Renal pelvis (tissue), 4 donors: ENCODE measurements around the gene RORB. TPM values are rescaled to one million over a fixed set of nuclear protein-coding genes. Genes with fewer than 3 reads are reported as not detected.
"Not testable (repeated sequence)": the region's sequence is repeated elsewhere in the genome, so short reads cannot be mapped to it uniquely, and the experiment has no call there.

Experiments used
- DNase-seq: peaks from one replicate; pipeline ENCODE4 v3.0.0-alpha.2; 2013
- polyA plus RNA-seq, 3 donors: library from polyadenylated mRNA; unstranded; fragments of 120-200 nt; gene quantifications; one replicate each; pipeline ENCODE4 v1.2.1, GENCODE V29; 2013; ENCODE audit not compliant: insufficient read length in 3 of 3

The RORB gene
- polyA plus RNA-seq, 3 donors, result 0.07 to 0.17 (median 0.09) TPM

DNA sequence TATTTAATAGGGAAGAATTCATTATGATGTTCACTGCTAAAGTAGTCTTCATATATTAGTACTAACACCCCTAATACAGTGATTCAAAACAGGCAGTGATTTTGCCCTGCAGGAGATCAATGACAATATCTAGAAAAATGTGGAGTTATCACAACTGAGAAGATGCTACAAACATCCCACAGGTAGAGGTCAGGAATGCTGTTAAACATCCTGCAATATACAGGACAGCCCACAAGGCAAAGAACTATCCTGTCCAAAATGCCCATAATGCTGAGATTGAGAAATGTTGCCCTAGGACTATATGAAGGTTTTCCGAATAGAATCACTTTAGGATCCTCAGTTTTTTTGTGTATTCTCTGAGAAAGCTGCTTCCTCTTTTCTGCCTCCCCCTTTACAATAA, 15.3 kb downstream of the RORB start:
- no peak for DNase-seq

DNA sequence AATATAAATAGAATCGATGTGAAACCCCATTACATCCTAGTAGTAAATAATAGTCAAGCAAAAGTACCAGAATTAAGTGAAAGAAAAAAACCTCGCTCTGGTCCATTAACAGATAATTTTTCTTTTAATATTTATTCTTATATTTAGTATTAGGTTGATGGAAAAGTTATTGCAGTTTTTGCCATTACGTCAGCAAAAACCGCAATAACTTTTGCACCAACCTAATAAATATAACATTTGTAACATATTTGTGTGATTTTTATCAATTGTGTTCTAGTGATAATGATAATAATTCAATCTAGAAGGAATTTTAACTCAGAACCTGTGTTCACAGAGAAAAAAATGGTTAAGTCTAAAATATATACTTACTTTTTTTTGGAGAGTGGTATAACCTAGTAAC, 16.1 kb downstream of the RORB start:
- DNase-seq, result no peak

DNA sequence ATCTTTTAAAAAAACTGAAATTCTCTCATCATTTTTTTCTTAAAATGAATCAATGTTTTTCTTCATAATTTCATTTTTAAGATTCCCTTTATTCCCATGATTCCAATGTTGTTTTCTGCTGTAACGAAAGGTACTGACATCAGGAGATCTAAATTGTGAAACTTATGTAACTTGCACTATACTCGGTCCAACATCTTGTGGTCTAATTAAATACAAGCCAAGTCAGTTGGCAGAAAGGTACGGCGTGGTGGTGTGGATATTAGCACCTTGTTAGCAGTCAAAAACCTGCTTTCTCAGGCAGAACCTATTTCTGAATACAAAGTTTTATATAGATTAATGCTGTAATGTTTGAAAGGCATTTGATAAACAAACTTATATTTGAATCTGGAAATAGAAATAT, 20.1 kb downstream of the RORB start:
- no peak for DNase-seq

DNA sequence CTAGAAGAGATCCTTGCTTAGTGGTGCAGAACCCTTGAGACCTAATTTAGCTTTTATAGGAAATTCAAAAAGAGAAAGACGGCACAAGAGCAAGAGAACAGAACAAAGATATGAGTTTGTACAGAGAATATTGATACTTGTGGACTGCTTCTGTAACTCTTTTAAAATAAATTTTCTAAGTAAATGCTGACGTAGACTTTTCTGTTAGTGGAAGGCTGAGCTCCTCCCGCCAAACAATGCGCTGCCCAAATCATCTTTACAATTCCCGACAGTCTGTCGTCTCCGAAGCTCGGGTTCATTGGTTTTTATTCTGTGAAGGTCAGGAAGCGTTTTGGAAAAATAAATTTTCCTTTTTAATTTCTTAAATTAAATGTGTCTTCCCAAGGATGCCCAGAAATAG, 22.3 kb downstream of the RORB start:
- DNase-seq, result no peak

DNA sequence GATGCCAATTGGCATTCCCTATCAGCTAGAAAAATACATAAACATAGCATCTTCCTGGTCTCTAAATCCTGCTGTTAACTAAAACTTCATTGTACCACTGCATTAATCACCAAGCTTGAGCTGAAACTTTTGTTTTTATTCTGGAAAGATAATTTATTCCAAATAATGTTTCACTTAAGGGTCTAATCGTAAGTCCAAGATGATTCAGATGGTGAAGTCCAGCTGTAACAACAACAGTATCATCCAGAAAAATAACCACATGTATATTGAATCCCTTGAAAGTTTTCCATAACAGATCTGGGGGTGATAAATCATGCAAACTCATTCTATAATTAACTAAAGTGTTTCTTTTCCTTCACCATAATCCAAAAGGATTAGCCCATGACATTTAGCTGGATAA, 23.9 kb downstream of the RORB start:
- no peak for DNase-seq

DNA sequence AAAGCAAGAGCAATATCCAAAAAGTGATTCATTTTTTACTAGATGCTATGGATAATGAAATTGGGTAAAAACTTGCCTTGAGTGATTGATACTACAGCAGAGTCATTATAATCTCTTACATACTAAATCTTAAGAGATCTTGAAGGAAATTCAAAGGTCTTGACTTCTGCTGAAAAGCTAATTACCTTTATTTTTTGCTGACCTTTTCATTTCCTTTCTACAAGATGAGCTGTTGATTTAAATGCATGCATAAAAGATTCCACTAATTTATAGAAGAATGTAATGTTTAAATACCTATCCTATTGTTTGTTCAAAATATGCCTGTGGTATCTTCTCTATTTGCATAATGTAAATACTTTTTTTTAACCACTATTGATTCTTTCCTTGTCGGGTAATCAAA, 27.2 kb downstream of the RORB start:
- no peak for DNase-seq

DNA sequence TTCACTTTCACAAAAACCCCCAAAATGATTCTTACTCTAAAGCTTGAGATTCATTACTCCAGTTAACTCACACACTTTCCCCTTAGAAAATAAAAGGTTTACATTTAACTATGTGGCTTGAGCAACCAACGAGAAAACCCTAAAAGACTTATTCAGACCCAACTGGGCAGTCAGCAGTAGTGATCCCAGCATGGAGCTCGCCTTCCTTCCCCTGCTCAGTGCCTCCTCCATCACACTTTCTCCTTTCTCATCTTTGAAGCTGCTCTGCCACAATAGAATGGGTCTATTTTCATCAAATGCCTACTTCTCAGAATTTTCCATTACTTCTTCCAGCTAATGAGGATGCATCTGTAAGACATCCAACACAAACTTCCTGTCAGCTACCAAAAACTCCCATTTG, 29.1 kb downstream of the RORB start:
- no peak for DNase-seq

DNA sequence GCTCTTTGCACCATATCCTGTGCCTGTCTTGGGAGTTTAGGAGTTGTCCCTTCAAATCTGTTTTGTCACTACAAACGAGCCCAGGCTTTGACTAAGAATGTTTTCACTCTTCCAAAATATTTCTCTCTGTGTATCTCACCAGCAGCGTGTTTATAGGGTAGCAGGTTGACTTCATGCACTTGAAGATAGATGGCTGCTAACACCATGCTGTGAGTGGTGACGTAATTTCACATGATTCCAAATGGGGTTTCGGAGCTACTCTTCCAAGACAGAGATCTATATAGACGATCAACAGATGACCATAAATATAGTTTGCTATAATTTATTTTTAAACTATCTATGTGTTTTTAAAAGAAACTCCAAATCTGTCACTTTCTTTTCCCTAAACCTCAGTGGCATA, 30.6 kb downstream of the RORB start:
- no peak for DNase-seq

DNA sequence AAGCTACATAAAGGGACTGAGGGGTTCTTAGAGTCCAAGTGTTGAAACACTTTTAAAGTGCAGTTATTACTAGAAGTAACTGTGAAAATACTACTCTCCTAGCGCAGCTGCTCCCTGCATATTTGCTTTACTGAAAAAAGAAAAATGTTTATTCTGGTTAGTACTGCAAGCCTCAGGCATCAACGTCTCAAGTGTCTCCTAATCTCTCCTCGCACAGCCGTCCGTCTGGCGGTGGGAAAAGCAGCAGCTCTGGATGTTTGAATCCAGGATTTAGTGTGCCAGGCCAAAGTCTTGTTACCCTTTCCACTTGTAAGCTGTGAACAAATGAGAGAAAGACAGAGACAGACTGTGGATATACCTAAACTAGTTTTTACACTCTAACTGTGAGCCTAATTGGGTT, 31.1 kb downstream of the RORB start:
- no peak for DNase-seq

DNA sequence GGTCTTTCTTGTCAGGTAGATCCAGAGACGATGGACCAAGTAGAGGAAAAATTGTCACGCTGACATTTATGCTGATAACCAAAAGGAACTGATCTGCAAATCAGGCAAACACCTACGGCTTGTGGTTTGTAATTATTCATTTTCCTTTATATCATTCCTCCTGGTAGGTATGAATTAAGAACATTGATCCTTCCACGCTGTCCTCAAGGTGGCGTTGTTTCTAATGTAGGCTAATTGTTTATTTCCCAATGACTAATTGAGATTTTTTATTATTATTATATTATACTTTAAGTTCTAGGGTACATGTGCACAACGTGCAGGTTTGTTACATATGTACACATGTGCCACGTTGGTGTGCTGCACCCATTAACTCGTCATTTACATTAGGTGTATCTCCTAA, 33.3 kb downstream of the RORB start:
- DNase-seq, result not testable (repeated sequence)

DNA sequence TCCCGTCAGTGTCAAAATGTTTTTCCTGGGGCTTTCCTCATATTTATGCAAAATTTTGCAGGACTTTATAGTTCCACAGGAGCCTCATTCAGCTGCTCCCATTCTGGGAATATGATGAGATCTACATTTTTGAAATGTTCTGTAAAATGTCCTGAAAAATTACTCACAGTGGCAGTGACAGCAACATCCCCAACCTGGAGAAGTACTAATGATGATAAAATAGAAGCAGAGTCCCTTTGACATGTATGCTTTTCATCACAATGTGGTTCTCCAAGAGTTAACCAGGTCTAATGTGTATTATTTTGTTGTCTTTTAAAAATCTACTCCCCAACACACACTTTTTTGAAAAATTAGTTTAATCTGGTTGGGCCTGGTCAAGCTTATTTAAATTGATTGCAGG, 36.1 kb downstream of the RORB start:
- DNase-seq, result no peak

DNA sequence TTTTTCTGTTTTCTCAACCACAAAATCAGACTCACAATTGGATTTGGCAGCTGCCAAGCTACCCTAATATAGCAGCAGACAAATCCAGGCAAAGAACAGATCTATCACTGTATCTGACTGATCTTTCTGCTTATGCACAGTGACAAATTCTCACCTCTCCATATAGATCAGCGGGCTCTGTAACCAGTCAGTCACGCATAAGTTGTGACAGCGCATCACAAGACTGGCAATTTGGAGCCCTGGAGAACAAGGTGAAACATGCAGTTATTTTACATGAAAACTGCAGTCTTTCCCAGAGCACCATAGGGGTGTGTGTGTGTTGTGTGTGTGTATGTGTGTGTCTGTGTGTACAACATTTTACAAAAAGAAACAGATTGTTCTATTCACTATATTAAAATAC, 37.7 kb downstream of the RORB start:
- no peak for DNase-seq

DNA sequence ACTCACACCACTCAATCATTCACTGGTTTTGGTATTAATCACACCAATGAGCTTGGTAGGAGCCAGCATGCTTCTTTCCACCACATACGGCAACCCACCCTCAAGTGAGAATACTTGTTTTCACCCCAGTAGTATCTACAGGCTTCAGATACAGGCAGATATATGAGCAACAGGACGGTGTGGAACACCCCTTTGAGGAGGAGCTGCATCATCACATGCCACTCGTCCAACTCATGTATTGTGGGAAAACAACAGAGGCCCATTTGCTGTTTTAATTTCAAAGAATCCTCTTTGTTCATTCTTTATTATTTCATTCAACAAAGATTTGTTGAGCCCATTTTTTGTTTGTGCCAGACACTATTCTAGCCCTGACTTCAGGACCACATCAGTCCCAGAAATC, 46.0 kb downstream of the RORB start:
- no peak for DNase-seq

DNA sequence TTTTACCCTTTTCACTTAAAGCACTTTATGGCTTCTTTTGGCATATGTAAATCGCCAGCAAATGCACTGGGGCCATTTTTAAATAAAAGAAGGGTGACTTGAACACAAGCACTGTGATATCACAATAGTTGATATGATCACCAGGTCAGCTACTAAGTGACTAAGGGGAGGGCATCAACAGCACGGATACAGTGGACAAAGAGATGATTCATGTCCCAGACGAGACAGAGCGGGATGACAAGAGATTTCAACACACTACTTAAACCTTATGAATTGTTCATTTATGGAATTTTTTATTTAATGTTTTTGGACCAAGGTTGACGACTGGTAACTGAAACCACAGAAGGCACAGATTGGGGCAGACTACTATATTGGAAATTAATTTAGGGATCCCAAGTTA, 54.1 kb downstream of the RORB start:
- no peak for DNase-seq

DNA sequence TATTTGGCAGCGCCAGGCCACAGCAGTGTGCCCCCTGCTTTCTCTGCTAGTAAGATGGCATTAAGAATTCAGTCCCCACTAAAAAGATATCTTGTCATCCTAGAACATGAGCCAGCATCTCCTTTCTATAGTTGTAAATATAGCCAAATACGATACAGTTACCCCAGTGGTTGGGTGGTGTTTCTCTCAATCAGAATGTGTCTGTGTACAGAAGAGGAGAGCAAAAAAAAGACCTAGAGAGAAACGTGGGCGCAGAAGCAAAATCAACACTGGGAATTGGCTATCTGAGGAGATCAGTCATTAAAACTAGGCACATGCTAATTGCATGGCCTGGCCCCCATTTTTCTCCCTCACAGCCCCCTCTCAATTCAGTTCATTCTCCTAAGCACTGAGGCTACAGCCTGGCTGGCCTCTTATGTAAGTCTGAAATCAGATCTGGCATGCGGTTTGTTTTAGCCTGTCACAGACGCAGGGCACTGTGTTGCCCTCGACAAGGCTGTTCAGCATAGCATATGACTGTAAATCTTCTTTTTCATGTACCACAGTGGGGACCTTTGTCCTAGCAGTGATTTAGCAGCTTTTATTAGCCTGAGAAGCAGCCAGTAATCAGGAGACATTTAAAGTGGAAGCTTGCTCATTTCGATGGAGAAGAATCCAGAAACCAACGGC, 57.8 kb downstream of the RORB start:
- peak; percentile 72 for DNase-seq

DNA sequence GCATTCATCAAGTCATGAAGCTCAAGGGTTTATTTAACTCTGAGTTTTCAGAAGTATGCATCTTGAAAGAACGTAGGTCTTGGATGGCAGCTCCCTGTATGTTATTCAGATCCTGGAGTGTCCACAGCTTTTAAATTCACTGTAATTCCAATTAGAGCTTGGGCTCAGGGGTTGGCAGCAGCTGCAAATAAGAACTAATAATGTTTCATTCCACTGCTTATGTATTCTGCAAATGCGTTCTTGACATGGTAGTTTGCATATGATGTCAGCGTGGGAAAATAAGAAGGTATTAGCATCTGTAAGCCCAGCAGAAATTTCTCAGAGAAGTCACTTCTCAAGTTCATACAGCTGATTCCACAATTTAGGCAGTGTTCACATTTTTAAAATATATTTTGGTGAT, 58.4 kb downstream of the RORB start:
- DNase-seq, result no peak

DNA sequence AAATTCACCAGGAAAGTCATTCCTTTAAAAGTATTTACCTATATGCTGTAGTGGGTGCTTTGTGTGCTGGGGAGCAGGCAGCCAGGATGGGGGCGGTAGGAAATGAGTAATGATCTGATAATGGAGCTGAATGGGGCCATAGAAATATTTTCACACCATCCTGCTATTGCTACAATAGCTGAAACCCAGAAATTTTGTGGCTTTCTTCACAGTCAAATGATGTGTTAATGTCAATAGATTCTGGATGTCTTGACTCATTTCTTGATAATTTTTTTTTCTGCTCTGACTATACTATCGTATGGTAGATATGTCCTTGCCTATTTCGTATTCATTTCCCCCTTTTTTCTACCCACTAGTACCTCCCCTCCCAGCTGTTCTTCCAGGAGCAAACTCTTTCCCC, 59.5 kb downstream of the RORB start:
- DNase-seq, result no peak

DNA sequence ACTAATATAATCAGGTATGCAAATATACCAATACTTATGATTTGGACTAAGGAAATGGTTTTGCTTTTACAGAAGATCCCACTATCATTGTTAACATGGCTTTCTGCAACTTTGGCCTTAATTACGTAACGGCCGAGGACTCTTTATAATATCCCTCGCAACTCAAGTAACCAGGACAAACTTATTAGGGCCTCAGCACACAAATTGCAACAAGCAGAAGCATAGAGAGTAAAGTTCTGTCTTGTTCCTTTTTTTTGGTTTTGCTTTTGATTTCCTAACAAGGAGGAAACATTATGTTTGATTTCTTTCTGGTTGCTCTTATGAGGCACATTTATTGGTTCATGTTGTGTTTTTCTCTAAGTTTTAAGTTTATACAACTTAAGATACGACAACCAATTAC, 60.4 kb downstream of the RORB start:
- no peak for DNase-seq

DNA sequence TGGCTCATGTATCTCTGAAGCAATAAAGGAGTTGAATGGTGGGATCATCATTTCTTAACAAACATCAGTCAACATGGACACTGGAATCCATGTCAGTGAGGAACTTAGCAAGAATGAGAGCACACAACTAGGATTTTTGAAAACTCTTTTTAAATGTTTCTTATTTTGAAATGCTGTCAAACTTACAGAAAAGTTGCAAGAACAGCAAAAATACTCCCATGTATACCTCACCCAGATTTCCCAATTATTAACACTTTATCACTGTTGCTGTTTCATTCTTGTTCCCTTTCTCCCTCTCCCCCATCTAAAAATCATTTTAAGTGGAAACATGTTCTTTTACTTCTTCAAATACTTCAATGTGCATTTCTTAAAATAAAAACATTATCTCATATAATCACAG, 65.5 kb downstream of the RORB start:
- no peak for DNase-seq

DNA sequence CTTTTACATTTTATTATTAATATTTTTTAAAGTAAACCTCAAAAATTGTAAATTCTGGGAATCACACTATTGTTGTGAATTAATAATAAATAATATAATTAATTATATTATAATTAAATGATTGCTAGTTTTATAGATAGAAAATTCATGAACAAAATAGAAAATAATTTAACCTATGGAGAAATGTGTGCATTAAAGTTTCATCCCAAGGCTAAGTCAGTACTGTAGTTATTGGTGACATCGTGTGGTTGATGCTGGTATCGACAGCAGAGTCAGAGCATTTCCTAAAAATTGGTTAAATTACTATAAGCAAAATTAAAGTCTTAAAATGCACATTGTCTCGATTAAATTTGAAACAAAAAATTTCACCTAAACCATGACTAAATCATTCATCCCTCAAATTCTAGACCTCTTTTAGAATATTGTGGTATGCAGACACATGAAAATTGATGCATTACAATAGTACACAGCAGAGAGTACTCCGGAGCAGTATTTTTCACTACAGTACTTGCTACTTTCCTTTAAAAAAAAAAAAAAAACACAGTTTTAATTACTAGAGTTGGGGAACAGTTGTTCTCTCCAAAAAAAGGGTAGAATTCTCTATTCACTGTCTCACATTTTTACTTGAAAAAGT, 73.9 kb downstream of the RORB start:
- DNase-seq, result no peak

DNA sequence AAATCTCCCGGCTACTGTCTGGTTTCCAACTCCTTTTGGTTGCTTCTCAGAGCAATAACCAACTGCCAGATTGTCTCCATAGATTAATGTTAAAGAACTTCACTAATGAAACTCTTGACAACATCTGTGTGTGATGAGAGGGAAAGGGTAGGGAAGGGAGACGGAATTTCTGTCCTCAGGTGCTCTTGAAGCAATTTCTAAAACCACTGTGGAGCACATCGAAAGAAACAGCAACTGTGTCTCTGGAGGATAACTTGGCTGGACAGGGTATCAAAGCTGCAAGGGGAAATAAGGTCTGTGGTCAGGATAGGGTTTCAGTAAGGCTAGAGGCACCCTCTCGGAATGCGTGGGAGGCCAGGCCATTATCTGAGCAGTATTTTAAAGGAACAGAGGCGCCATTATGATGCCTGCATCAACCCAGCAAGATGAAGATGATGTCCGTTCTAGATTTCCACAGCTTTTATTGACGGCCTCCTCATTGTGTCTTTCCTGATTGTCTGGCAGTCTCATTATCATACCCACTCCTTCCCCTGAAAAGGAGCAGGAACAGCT, 76.6 kb downstream of the RORB start:
- DNase-seq, result peak; percentile 37

DNA sequence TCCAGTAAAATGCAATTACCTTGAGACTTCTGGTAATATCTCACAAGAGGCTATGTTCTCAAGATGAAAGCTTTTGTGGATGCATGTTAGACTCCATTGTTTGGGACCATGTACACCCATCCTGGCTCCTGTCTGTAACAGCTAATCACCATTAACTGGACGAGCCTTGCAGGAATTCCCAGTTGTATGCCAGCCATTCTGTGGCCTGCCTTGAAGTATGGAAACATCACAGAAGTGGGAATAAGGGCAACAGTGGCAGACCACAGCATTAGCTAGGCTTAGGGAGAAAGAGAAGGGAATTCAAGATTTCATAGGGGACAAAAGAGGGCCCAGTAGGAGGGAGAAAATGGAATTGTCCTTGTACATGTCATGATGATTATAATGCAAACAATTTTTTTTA, 79.0 kb downstream of the RORB start:
- no peak for DNase-seq

DNA sequence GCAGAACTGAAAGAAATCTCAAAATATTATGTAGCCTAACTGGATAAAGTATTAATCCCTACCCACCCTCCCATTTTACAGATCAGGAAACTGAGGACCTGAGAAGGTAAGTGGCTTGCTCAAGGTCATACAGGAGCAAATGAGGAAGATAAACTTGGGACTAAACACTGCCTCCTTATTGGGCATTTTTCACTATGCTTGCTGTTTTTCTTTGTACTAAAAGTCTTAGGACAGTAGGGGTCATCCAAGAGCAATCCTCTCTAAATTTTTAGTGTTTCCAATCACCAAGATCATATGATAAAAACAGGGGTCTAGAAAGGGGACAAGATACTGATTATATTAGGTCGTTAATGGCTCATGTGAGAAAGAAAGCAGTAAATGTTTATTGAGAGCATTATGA, 80.8 kb downstream of the RORB start:
- DNase-seq, result no peak

DNA sequence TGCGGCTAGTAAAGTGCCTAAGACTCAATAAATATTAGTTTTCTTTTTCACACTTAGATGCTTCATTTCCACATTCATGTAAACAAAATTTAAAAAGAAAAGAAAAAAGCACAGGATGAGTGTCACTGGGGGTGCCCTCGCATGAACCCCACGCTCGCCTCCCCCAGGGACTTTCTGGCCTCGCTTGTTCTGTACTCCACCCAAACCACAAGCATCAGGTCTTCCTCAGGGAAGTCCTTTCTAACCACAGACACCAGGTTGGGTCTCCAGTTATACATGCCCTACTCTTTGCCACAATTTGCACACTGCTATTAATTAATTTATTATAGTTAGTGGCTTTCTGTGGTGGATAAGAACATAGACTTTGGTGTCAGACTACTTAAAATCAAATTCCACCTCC, 92.4 kb downstream of the RORB start:
- DNase-seq, result no peak
